ENCODE measurements around the gene CDH4. TPM values are rescaled to one million over a fixed set of nuclear protein-coding genes. Genes with fewer than 3 reads are reported as not detected.

CDH4 gene
- total and polyA plus RNA-seq, 2 of the 13 experiments (the other 11 are each of a cell fraction or from before 2014, with no cell fraction given), result not detected

DNA sequence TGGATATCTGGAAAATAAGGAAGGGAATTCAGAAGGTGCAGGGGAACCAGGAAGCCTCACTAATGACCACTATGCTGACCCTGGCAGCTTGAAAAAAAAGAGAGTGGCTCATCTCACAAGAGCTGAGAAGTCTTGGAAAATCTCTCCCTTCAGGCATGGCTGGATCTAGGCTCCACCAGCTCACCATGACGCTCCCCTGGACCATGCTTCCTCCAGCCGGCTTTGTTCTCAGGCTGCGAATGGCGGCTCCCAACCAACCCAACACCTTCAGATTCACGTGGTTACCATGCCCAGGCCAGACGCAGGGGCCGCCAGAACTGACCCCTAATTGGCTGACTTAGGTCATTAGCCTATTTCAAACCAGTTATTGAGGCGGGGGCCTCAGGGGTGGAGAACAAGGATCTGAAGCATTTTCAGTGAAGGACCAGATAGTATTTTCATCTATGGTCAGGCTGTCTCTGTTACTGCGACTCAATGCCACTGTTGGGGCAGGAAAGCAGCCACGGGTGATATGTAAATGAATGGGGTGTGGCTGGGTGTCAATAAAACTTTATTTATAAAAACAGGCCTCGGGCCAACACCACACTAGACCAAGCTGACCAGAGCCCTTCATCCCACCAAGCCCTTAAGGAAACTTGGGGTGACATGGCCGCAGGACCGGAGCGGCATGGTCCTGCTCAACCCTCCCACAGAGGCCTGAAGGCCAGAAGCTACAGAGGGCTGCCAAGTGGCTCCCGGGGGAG, 653.9 kb downstream of the CDH4 start (continued):
- TF ChIP-seq, protein P1, sequence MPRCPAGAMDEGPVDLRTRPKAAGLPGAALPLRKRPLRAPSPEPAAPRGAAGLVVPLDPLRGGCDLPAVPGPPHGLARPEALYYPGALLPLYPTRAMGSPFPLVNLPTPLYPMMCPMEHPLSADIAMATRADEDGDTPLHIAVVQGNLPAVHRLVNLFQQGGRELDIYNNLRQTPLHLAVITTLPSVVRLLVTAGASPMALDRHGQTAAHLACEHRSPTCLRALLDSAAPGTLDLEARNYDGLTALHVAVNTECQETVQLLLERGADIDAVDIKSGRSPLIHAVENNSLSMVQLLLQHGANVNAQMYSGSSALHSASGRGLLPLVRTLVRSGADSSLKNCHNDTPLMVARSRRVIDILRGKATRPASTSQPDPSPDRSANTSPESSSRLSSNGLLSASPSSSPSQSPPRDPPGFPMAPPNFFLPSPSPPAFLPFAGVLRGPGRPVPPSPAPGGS (CRISPR knock-in tag; IDR thresholded peaks at IDR 0.05), result no peak
- TF ChIP-seq ZNF841 (CRISPR knock-in tag; IDR thresholded peaks at IDR 0.05; ENCODE audit: borderline replicate concordance) (no peak), FOXO1 (CRISPR knock-in tag; IDR thresholded peaks at IDR 0.05) (no peak), ZBTB34 (CRISPR knock-in tag; IDR thresholded peaks at IDR 0.05) (no peak), MAFG (CRISPR knock-in tag; IDR thresholded peaks at IDR 0.05) (0 out of 2 replicates have a peak, but pooled peaks have one; percentile 21), ATF7 (IDR thresholded peaks at IDR 0.05) (no peak), ATF7 (CRISPR knock-in tag; IDR thresholded peaks at IDR 0.05) (no peak)

GRCh38 chr20:61907081-61907891, 655.2 kb downstream of the CDH4 start:
- Histone ChIP-seq H3K79me2 (ENCODE audit: insufficient read depth, low read length) (no peaks in the 10 kb centered on the region), H3K4me2 (ENCODE audit: low read depth, low read length) (no peak overlapping the region), H4K20me1 (ENCODE audit: insufficient read depth, low read length) (no peaks in the 10 kb centered on the region), H3K36me3 (replicated peaks in 1 of 2; ENCODE audit: control insufficient read depth in 1 of 2, insufficient read depth in 2 of 2, low read length in 2 of 2) (no peaks in the 10 kb centered on the region), H3K27ac (ENCODE audit: extremely low read length, insufficient read depth, low read length) (no peak overlapping the region), H3K27me3 (ENCODE audit: control insufficient read depth in 1 of 2, insufficient read depth in 2 of 2, low read length in 2 of 2) (peaks cover 28 to 76% of the 10 kb centered on the region in 2 experiments), H3K4me3 (replicated peaks in 1 of 3; ENCODE audit: insufficient read depth in 1 of 3, low read depth in 2 of 3, low read length in 3 of 3) (no peak overlapping the region), H2AFZ (ENCODE audit: low read length) (no peak overlapping the region), H3K9me3 (ENCODE audit: low read length) (no peaks in the 10 kb centered on the region), H3K9ac (ENCODE audit: insufficient read depth, low read depth, low read length) (no peak overlapping the region), H3K4me1 (ENCODE audit: insufficient read depth, low read length) (peaks cover 8% of the 10 kb centered on the region)
- no TSS peak for BruUV-seq (replicated peaks)
- WGBS (ENCODE audit: low lambda C conversion rate), result 36% methylated on average over 22 of the region's 24 CpGs
- POLR2A ChIA-PET, result no interaction called here
- FAIRE-seq (no peak), DNase-seq (ENCODE audit: low spot score) (no peak), ATAC-seq (peak; percentile 11)
- intact Hi-C loops (cut with micrococcal nuclease; ENCODE audit: unreplicated experiment), result no loop called here
- in situ Hi-C loops (cut with HindIII; ENCODE audit: extremely low pct_ligation_motif_present, low pct_unique_long_range_greater_than_20kb), result no loop called here
- CTCF ChIA-PET (ENCODE audit: low intra/inter-chr PET ratio, low total read pairs), result no interaction called here
- TF ChIP-seq ZNF232 (CRISPR knock-in tag; IDR thresholded peaks at IDR 0.05; ENCODE audit: borderline replicate concordance) (no peak), KLF13 (CRISPR knock-in tag; IDR thresholded peaks at IDR 0.05) (no peak), ZNF549 (CRISPR knock-in tag; IDR thresholded peaks at IDR 0.05) (no peak), PHF20 (CRISPR knock-in tag; IDR thresholded peaks at IDR 0.05) (no peak), ZNF879 (CRISPR knock-in tag; IDR thresholded peaks at IDR 0.05) (no peak), NCOA2 (CRISPR knock-in tag; IDR thresholded peaks at IDR 0.05) (no peak), NR2C2 (CRISPR knock-in tag; IDR thresholded peaks at IDR 0.05; ENCODE audit: borderline replicate concordance) (no peak), ZNF143 (CRISPR knock-in tag; IDR thresholded peaks at IDR 0.05) (no peak)
- TF ChIP-seq, protein P2, sequence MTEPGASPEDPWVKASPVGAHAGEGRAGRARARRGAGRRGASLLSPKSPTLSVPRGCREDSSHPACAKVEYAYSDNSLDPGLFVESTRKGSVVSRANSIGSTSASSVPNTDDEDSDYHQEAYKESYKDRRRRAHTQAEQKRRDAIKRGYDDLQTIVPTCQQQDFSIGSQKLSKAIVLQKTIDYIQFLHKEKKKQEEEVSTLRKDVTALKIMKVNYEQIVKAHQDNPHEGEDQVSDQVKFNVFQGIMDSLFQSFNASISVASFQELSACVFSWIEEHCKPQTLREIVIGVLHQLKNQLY (CRISPR knock-in tag; IDR thresholded peaks at IDR 0.05), result no peak

All from HepG2 (cell line).